Activated CD8-positive, alpha-beta memory T cell treated with anti-CD3 and anti-CD28 coated beads, Interleukin-2, amount 50 U/mL, for 24 hours (primary cell): ENCODE data around the gene ARSB.
"Not testable (repeated sequence)": the region's sequence is repeated elsewhere in the genome, so short reads cannot be mapped to it uniquely, and the experiment has no call there.

ENCODE experiments used
- DNase-seq: peaks from one replicate; pipeline ENCODE4 v3.0.0-alpha.2; 2020; ENCODE audit errors: extremely low read depth

The ARSB gene

DNA sequence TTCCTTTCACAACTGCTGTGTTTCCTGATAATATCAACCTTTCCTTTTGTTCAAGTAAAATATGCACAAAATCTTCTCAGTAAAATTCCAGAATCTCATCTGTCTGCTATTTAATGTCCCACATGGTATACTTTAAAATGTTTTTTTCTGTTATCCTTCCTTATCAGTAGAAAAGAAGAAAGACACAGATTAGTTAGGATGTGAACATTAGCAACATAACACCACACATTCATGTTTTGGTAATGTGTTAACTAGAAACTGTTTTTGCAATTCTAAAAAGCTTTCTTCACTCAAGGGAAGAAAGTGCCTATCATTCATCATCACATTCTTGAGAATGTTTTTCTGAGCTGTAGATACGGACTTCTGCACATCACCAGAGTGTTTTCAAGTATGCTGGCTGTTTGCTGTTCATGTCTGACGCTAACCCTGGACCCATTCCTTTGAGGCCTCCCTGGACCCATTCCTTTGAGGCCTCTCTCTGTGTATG lies 10.5 kb upstream of the ARSB start:
- DNase-seq, result no peak

DNA sequence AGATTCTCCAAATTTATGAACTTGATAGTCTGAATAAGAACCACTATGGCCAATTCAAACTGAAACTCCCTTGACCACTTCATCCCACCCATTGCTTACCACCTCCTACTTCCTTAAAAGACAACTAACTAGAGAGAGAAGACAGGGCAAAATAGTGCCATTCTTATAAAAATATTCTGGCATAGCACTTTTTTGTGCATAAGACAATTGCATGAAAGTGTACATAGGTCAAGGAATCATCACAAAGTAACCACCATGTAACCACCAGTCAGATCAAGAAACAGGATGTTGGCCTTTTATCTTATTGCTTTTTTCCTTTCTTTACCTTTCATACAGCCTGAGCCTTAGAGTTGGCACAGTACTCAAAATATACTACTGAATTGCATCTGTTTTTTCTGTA lies 8.1 kb upstream of the ARSB start:
- DNase-seq, result no peak

DNA sequence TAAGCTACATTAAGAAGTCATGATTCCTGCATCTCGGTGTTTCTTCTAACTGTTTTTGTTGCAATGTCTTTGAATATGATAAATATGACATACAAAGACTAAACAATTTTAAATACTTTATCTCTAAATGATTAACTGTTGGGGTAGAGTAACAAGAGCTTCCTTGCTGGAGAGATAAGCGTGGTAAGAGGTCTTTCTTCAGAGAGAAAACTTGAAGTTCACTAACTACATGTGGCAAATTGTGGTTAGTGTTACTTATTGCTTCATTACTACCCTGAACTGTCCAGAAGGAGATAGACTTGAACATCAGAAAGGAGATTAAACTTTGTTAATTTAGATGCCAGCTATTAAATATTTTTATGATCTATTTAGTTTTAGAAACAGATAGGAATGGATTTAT lies 7.0 kb upstream of the ARSB start:
- DNase-seq, result no peak

DNA sequence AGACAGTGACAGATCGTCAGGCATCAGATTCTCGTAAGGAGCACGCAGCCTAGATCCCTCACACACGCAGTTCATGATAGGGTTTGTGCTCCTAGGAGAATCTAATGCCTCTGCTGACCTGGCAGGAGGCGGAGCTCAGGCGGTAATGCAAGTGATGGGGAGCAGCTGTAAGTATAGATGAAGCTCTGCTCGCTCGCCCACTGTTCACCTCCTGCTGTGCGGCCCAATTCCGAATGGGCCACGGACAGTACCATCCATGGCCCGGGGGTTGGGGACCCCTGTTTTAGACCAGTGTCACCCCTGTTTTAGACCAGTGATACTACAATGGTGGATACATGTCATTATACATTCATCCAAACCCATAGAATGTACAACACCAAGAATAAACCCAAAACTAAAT lies 4.0 kb upstream of the ARSB start:
- DNase-seq, result no peak

DNA sequence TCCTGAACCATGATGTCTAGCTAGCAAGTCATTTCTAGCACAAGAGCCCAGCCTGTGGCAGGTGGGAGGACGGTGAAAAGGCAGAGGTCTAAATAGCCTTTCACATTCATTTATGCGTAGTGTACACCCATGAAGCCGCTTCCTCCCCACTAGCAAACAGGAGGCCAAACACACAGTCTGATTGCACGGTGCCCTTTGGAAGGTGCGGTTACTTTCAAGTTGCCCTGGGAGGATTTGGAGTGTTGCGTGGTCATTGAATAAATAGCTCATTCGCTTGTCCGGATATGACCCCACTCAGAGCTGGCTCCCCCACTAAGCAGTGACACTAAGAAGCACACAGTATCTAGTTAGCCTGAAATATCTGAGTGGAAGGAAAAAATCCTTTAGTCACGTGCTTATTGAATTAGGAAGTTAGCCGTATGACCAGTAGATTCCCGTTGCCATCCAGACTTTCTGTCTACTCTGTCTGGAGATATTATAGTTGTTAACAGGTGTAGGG lies 664 bp upstream of the ARSB start:
- DNase-seq, result peak; percentile 24

DNA sequence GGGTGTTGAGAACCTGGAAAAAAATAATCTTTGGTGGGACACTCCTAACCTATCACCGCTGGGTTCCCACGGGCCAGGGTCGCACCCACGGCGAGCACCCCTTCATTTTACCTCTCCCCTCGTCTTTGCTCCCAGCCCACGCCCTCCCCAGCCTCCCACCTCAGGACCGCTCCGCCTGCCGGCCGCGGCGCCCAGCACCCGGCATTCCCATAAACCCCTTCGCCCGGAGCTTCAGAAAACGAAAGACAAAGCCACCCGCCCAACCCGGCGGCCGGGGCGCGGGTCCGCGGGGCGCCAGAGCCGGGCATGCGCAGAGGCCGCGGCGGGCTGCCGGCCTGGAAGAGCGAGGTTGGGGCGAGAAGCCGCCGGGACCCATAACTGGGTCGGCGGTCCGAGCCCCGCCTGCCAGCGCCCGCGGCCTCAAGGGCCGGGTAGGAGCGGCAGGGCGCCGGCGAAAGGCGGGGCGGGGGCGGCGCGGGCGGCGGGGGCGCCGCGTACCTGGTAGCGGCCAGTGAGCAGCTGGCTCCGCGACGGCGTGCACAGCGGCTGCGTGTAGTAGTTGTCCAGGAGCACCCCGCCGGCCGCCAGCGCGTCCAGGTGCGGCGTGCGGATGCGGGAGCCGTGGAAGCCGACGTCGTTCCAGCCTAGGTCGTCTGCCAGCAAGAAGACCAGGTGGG lies 533 bp downstream of the ARSB start:
- peak; percentile 33 for DNase-seq

DNA sequence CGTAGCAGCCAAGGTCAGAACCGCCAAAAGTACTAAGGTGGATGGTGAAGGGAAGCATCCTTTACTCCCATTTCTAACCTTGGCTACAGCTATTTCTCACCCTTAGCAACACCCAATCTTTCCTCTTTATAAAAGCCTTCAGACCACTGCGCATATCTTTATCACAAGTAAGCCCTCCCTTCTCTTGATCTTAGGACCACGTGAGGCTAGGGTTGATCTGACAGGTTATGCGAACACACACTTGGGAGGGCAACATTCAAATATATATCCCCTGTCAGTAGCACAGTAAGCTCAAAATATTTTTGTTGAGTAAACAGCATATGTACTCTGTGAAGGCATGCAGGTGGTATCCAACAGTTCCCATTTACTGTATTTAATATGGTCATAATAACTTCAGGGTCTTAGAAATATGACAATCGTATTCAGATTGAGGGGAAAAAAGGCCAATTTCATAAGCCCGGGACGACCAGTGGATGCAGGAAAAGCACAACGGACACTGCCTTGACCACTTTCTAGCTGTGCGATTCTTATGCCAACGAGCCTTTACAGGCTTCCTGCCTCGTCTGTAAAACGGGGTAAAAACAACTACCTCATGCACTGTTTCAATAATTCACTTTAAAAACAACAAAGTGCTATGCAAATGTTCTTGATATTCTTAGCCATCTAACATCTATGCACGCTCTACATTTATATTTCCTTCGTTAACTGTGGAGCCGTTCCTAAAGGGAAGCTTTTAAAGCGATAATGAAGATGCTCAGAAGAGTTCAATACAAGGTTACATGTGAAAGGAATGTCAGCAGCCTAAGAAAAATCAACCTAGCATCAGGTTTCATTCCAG lies 1.3 kb downstream of the ARSB start:
- no peak for DNase-seq

DNA sequence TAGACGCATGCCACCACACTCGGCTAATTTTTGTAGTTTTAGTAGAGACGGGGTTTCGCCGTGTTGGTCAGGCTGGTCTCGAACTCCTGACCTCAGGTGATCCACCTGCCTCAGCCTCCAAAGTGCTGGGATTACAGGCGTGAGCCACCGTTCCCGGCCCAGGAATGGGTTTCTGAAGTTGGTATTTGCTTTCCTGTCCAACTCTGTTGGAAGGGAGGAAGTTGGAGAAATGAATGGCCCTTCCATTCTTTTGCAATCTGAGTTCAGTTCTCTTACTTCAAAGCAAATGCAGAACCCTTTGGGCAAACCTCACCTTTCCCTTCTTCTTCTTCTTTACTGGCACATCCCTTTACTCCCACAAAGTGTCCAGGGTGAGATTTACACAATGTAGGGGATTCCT lies 1.9 kb downstream of the ARSB start:
- DNase-seq, result not testable (repeated sequence)

DNA sequence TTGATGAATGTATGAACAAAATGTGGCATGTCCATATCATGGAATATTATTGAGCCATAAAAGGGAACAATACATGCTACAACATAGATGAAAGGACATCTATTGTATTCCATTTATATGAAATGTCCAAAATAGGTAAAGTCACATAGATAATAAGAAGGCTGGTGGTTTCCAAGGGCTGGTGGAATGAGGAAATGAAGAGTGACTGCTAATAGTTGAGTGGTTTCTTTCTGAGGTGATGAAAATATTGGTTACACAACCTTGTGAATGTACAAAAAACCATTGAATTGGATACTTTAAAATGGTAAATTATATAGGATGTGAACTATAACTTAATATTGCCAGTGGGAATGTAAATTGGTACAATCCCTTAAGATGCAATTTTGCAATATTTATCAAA lies 5.2 kb downstream of the ARSB start:
- DNase-seq, result no peak

DNA sequence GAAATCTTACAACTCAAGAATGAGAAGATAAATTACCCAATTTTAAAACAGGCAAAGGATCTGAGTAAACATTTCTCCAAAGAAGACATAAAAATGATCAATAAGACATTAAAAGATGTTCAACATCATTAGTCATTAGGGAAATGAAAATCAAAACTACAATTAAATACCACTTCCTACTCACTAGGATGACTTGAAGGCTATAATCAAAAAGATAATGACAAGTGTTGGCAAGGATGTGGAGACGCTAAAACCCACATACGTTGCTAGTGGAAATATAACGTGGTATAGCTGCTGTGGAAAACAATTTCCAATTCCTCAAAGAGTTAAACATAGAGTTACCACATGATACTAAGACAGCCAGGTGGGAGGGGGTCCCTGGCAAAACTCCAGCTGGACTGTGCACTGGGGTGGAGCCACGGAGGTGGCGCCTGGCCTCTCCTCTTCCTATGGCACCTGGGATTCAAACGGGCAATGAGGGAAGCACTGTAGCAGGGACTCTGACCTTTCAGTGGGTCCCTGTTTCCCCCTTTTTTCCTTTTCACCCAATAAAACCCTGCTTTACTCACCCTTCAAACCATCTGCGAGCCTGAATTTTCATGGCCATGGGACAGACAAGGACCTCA lies 5.9 kb downstream of the ARSB start:
- DNase-seq, result no peak

DNA sequence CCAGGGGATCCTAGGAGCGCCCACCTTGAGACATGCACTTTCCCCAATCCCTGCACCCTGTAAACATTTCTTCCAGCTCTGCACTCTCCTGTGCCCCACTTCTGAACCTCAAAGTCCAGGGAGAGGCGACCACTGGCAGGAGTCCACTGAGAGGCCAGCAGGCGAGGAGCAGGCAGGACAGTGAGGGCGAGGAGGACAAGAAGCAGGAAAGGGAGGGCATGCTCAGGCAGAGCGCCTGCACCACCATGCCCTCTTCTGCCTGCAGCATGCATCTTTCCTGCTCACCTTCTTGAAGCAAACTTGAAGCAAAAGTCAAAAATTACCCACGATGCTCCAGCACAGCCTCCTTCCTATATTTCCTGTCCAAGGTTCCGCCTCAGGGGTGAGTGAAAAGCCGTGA lies 10.1 kb downstream of the ARSB start:
- no peak for DNase-seq

DNA sequence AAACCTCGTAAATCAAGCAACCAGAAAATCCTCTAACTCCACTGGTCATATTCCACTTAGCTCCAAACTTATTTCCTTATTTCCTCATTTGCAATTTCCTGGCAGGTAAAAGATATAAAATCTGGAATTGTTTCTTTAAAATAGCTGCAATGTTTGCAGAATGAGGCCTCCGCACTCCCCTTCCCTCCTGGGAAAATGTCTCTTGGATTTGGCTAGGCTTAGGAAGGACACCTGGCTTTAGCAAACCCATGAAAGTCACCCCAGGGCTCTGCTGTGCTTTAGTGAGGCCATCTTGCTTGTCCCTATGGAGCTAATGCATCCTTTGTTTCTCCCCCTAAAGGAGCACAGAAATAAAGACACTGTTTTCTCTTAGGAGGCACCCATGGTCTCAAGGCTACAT lies 10.5 kb downstream of the ARSB start:
- no peak for DNase-seq

DNA sequence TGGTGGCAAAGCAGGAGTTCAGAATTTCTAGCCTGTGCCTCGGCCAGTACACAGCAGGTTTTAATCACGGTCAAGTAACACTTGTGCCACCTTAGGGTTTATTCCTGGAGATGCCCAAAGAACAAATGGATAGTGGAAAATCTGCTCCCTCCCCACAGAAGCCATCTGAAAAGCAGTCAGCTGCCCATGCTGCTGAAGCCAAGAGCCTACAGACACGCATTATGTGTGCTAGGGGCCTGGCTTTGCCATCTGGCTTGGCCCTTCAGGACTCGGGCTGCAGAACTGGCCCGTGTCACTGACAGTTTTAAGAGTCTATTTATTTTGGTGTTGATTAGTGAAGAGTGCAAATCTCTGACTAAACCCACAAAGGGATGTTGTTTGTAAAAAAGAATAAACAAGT lies 11.1 kb downstream of the ARSB start:
- DNase-seq, result no peak

DNA sequence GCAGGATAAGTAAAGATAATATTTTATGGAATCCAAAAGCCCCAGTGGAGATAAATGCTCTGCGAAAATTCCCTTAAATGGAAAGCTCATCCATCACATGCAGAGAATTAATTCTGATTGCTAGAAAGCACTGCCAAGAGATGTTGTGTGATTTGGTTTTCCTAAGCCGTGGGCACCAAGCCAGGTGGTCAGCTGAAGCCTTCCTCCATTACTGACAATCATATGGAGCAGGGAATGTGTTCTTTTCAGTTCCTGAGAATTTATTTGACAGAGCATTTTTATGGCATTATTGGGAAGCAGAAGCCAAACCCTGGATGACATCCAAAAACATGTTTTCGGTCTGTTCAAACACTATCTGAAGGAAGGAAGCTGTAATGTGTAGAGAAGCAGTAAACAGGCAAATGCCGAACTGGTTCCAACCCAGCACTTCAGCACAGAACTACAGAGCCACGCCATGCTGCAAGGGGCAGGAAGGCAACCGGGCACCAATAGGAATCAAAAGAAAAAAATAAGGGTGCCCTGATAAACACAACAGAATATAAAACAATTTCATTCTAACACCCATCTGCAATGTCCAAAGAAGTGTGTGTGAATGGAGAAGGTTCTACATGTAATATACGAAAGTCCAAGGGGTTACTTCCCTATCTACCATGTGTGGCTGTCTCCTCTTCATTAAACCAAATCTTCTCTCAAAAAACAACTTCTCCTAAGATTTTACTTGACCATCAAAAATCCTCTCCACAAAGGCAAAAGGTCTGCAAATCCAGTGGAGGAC lies 12.3 kb downstream of the ARSB start:
- no peak for DNase-seq

DNA sequence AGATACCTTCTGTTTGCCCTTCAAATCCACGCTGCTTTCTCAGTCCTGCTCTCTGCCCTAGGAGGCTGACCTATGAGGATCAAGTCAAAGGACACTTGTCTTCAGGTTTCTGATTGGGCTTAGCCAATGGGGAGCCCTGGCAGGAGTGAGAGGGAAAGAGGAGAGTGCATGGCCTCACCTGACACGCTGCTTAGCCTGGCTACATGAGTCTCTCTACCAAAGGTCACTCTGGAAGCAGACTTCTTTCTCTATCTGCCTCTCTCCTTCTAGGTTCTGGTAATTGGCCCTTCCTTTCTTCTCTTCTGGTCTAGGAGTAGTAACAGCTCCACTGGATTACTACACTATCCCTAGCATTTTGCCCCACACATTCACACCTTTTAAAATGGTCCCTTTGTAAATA lies 13.1 kb downstream of the ARSB start:
- DNase-seq, result no peak

DNA sequence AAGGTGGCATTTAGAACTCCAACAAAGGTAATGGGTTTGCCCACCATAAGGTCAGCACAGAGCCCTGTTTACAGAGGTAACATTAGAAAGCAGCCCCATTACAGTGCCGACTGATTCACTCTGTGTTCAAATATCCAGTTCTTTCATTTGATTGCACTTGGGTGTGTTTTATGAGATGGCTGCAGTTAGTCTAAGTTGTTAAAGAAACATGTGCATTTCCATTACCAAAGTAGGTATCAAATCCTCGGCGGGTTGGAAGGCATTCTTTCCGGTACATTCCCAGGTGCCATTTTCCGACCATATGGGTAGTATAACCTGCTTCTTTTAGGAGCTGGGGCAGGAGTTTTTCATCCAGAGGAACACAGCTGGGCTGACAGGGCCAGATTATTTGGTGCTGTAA lies 16.3 kb downstream of the ARSB start:
- no peak for DNase-seq

DNA sequence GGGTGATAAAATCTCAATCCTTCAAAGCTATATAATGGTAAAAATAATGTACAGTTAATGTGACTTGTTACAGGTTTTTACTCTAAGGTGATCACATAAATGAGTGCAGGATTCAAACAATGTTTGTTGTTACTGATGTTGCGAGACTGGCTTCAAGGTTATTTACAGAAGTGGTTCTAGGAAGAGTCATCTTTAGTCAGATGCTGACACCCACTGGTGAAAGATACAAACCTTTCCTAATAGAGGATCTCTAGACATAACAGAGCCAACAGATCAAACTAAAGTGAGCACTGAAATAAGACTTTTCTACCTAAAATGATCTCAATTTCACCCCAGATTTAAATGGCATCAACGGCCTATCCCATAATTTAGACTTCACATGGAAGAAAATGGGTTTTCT lies 20.2 kb downstream of the ARSB start:
- no peak for DNase-seq

DNA sequence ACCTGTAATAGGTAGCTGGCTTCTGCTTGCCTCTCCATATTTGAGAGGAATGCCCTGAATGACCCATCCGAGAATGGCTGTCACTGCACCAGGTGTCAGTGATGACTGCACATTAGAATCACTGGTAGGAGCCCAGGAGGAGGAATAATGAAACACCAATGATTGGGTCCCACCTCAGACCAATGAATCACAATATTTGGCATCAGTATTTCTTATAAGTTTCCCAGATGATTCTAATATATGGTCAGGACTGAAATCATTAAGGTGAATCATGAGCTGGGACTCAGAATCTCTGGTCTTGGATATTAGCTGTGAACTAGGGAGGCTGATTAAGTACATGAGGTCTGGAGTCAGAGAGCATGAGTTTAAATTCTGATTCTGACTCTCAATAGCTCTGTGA lies 23.4 kb downstream of the ARSB start:
- DNase-seq, result no peak

DNA sequence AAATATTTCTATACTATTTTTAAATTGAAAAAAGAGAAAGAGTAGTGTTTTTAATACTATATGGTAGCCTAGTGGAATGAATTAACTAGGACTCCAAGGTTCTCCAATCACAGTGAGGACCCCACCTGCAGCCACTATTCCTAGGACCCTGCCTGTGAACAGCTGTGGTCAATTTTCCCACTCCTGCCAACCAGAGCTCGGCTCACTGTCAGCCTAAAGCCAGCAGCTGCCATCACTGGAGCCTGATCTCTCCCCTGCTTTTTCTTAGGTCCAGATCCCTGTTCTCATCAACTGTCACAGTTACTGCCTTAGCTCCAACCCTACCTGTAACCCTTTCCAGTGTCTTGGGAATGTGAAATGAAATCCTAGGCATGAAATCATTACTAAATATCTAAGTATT lies 25.3 kb downstream of the ARSB start:
- DNase-seq, result no peak

DNA sequence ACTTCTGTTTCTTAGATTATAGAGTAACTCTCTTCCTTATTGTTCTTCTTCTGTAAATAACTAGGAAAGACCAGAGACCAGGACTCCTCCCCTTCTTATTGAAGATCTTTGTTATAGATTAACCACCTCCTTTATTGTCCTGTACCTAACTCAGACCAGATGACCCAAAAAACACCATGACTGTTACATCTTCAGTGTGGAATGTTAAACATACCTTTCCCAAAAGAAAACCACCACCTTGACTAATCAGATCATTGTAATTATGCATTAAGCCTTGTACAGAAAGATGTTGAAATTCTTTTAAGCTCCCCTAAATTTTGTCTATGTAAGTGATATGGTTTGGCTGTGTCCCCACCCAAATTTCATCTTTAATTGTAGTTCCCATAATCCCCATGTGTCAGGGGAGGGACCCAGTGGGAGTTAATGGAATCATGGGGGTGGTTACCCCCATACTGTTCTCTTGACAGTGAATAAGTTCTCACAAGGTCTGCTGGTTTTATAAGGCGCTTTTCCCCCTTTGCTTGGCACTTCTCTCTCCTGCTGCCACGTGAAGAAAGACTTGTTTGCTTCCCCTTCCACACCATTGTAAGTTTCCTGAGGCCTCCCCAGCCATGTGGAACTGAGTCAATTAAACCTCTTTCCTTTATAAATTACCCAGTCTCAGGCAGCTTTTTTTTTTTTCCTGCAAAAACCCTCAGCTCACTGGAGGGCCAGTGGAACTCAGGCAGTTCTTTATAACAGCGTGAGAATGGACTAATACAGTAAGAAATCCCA lies 26.3 kb downstream of the ARSB start:
- DNase-seq, result no peak

DNA sequence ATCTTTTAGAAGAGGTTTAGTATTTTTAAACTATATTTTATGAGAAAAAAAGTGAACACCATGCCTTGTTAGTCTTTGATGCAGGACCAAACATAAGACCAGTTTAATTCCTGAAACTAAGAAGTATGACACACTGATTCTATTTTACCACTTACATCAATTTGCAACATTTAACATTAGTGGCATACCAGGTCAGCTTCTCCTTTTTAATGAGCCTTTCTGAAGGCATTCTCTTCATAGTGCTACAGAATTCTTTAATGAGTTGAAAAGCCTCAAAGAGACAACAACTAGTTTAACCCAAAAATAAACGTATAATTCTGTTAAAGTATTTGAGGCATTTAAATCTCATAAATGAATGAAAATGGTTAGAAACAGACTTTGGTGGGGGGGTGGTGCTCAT lies 28.2 kb downstream of the ARSB start:
- no peak for DNase-seq
